GM19193 (cell line): ENCODE measurements around the gene SLC16A8.

Experiments used
- POLR2A ChIP-seq: IDR thresholded peaks from 4 replicates; pipeline ENCODE4 v1.6.1; 2011; ENCODE audit not compliant: insufficient read depth, insufficient read length; ENCODE audit errors: extremely low read depth

SLC16A8 gene

DNA sequence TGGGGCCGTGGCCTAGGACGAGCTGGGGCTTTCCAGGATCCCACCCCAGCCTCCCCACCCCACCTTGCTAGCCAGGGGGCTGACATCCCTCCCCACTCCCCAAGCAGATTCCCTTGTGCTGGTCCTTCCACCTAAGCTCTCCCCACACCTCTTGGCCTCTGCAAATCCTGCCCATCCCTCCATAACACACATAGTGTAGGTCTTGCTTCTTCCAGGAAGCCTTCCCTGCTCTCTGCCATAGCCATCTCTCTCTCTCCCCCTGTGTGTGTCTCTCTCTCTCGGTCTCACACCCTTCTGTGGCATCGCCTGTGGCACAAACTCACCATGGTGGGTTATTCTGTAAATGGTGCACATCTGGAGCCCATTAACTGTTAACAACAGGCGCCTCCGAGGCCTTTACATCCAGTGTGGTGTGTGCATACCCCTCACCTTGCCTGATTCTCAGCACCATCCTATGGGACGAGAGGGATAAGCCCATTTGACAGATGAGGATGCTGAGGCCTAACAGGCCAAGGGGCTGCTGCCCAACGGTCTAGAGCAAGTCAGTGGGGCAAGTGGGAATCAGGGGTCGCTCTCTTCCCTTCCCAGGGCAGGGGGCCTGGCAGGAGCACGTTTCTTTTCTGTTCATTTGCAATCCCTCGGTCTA, 49.0 kb downstream of the SLC16A8 start:
- TF ChIP-seq POLR2A = no peak

DNA sequence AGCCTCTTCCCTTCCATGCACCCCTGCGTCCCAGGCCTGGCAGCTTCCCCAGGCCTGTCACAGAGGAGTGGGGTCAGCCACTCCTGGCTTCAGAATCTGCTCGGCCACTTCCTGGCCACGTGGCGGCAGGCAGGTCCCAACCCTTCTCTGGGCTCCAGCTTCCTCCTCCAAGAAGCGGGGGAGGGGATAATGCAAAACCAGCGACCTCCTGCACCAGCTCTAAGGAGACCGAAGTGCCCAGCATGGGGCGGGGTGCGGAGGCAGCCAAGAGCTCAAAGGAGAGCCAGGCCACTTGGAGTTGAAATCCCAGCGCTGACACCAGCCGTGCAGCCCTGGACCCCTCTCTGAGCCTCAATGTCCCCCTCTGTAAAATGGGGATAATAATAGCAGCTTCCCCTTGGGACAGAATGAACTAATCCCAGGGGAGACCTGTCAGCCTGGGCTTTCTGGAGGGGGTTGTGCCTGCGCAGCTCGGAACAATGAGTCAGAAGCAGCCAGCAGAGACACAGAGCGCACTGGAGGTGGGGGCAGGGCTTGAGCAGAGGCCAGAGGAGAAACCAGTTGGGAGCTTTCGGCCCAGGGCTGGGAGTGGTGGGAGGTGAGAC, 49.6 kb downstream of the SLC16A8 start:
- no peak for TF ChIP-seq POLR2A

DNA sequence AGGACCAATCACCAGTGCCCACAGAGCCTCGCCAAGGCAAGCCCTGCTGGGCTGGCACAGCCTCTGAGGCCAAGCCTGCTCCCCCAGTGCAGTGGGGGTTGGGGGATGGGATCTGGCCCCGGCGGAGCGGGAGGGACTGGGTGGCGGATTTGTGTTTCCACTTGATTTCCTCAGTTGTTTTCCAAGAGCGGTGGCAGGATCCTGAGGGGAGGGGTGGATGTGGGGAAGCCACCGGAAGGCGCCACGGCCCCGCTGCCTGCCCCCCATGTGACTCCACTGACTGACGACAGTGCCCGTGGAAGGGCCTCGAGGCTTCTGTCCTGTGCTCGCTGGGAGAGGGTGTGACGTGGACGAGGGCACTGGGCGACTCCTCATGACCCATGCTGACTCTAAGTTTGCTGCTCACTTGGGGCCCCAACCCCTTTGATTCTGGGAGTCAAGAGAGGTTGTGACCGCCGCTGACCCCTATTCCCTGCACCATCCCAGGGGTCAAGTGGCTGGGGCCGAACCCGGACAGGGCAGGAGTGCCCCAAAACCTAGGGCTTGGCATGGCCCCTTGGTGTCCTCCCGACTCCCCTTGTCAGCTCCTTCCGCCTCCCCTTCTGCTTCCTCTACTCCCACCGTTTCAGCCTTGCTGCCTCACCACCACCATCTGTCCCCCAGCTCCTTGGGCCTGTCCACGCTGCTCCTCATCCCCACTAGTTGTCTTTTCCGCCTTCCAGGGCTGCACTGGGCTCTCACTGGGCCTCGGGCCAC, 50.3 kb downstream of the SLC16A8 start:
- TF ChIP-seq POLR2A = no peak

DNA sequence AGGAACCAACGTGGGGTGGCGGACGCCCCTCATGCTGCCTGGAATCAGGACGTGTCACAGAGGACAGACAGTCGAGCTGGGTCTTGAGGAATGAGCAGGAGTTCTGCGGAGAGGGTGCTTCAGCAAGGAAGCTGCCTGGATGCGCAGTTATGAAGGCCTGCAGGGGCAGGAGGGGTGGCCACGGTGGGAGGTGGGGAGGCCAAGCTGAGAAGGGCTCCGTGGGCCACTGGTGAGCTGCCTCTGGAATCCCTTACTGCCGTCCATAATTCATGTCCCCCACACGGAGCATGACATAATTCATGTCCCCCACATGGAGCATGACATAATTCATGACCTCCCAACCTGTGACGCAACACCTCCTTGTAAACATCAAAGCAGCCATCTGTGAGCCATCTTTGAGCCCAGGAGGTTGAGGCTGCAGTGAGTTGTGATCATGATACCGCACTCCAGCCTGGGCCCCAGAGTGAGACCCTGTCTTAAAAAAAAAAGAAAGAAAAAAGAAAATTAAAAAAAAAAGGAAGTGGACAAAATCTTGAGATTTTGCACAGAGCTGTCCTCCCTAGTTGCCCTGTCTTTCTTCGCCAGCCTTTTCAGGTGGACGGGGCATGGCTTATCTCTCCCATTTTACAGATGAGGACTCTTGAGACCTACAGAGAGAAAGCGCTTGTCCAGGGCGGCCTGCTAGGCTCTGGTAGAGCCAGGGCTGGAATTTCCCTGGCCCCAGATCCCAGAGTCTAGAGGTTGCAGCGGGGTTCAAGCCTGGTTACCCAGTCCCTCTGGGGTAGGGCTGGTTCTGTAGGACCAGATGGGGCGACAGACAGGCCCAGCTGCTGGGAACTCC, 51.1 kb downstream of the SLC16A8 start:
- TF ChIP-seq POLR2A = no peak

DNA sequence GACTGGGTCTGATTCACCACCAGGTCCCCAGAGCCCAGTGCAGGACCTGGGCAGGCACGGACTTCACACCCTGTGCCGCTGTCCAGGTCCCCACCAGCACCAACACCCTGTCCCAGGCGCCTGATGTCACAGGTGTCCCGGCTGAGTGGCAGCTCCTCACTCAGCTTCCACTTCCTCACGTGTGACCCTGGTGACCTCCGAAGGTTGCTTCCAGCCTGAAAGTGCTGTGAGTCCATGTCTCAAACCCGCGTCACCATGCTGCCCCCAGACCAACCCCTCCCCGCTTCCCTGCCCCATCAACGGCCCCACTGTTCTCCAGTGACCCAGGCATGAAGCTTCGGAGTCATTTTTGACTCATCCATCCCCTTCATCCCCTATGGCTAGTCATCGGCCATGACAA, 52.5 kb downstream of the SLC16A8 start:
- TF ChIP-seq POLR2A = no peak

DNA sequence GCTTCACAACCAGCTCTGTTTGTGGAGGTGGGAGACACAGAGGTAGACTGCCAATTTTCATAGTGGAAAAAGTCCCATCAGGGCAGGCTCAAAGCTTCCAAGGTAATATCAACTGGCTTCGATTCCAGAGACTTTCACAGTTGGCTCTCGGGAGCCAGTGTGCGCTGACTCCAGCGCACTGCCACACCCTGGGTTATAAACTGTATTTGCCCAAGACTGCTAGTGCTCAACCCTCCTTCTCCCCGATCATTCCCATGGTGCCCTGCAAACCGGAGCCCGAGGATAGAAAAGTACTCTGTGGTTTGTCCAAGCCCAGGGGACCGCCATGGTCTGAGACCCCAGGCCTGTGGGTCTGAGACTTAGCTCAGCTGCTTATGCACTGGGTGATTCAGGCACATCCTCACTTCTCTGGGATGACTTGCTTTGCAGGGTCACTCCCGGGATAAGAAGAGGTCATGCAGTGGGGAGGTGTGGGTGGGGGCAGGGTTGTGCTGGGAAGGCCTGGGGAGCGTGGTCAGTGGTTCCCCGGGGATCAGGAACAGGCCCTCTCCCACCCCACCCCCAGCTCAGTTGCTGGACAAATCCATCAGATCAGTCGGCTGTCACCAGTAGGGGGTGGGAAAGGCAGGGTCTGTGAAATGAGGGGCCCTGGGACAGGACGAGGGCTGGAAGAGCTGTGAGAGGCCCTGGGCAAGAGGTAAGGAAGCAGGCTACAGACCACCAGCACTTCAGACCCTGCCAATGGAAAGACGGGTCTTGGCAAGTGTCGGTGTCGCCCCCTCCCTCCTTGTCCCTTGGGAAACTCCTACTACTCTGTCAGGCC, 53.5 kb downstream of the SLC16A8 start:
- TF ChIP-seq POLR2A = no peak

DNA sequence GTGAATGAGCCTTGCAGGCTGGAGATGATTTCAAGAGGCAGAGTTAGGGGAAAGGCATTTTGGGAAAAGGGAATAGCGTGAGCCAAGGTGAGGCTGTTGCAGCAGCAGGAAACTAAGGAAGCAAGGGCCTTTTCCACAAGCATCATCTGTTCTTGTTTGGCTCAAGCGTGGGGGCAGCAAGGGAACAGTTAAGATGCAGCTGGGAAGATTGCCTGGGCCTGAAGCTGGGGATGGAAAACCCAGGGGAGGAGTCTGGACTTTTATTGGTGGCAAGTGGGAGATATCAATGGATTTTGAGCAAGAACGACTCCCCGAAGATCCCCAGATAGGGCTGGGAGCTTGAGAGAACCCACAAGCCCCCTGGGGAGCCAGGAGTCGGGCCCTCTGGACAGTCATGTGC, 54.1 kb downstream of the SLC16A8 start:
- TF ChIP-seq POLR2A = no peak

DNA sequence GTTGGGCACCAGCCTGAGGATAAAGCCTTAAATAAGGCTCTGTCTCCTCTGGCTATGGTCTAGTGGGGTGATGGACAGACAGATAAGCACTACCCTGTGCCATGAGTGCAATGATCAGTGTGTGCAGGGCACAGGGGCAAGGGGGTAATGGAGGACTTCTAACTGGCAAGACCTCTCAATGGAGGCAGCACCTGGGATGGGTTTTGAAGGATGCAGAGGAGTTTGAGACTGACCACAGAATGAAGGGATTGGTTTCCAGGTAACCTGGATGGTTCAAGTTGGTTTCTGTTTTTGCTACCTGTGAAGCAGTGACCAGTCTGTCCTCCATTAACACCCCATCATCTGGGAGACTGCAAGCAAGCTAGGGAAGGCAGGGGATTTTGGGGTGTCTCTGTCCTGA, 54.6 kb downstream of the SLC16A8 start:
- TF ChIP-seq POLR2A = no peak

DNA sequence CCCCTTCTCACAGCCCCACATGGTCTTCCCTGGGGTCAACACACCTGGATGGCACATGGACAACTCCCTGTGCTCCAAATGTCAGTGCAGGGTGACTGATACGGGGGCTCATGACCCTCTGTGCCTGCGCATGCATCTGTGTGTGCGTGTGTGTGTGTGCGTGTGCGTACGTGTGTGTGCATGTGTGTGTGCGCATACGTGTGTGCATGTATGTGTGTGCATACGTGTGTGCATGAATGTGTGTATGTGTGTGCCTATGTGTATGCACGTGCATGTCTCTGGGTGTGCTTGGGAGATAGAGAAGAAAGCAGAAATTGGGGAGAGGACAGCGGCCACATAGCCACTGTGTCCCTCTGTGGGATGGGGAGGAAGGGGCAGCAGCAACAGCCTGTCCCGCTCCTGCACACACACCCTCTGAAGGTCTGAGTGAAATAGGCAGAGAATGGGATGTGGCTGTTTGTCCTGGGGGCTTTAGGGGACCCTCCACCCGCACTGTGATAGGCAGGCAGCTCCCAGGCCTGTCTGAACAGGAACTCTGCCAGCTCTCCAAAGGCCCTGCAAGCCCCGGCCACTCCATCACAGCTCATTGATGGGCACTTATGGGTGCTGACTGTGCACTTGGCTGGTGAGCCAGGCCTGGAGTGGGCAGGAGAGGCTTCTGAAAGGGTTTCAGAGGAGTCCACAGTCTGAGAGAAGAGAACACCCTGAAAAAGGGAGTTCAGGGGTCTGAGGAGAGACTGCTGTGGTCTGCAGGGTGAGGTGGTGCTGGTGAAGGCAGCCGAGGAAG, 55.4 kb downstream of the SLC16A8 start:
- no peak for TF ChIP-seq POLR2A
